PC-3 (cell line): ENCODE data around the gene EGFL7. TPM values are rescaled to one million over a fixed set of nuclear protein-coding genes. Genes with fewer than 3 reads are reported as not detected.
A peak's percentile ranks its signal among the peaks of the same experiment; 100 is the strongest.

Source experiments
- ATAC-seq: fragments of 200-7000 bp; cut with Tn5 transposase; 2 replicates; pipeline ENCODE4 v1.9.1; 2020; ENCODE audit warnings: mild to moderate bottlenecking, moderate library complexity
- BruUV-seq: library from RNA; stranded (reverse); fragments of 400-500 nt; replicated peaks from 2 replicates; lab custom pipeline; 2021; lab: Mats Ljungman, UMichigan
- CTCF ChIA-PET: fragments of 300-600 bp; sonication (Branson Sonifier 250); formaldehyde crosslinking; loops from one replicate; lab custom pipeline; 2022; ENCODE audit warnings: antibody characterized with exemption; lab: Charles Lee
- POLR2A ChIA-PET: fragments of 300-600 bp; sonication (Branson Sonifier 250); formaldehyde crosslinking; loops from one replicate; lab custom pipeline; 2022; ENCODE audit warnings: antibody characterized with exemption; ENCODE audit not compliant: unreplicated experiment; lab: Charles Lee
- DNase-seq: peaks from one replicate; pipeline ENCODE4 v3.0.0-alpha.2; 2015
- H2AFZ ChIP-seq: fragments of 300-600 bp; sonication (generic); 2 replicates; pipeline ENCODE4 v1.6.0; 2016; ENCODE audit warnings: antibody characterized with exemption, low read length
- H3F3A ChIP-seq: fragments of 300-600 bp; sonication (generic); one replicate; pipeline ENCODE4 v1.6.0; 2017; ENCODE audit warnings: antibody characterized with exemption, low read length, control low read depth, mild to moderate bottlenecking; ENCODE audit not compliant: unreplicated experiment
- H3K27ac ChIP-seq: fragments of 300-600 bp; sonication (generic); 2 replicates; pipeline ENCODE4 v1.5.1; 2016; ENCODE audit warnings: mild to moderate bottlenecking, low read length
- H3K27me3 ChIP-seq: fragments of 300-600 bp; sonication (generic); 2 replicates; pipeline ENCODE4 v1.6.1; 2016; ENCODE audit warnings: low read length, mixed read lengths
- H3K36me3 ChIP-seq: fragments of 300-600 bp; sonication (generic); 2 replicates; pipeline ENCODE4 v1.6.1; 2016; ENCODE audit warnings: low read depth, mixed run types, low read length, mixed read lengths
- H3K4me1 ChIP-seq: fragments of 300-600 bp; sonication (generic); 2 replicates; pipeline ENCODE4 v1.5.1; 2016; ENCODE audit warnings: low read length; ENCODE audit not compliant: insufficient read depth
- H3K4me2 ChIP-seq: fragments of 300-600 bp; sonication (generic); 2 replicates; pipeline ENCODE4 v1.6.0; 2016; ENCODE audit warnings: low read length
- H3K4me3 ChIP-seq: fragments of 300-600 bp; sonication (generic); 2 replicates; pipeline ENCODE4 v1.5.1; 2016; ENCODE audit warnings: mild to moderate bottlenecking, low read length, mixed read lengths
- H3K79me2 ChIP-seq: fragments of 300-600 bp; sonication (generic); 2 replicates; pipeline ENCODE4 v1.6.1; 2017; ENCODE audit warnings: low read length, mixed read lengths
- H3K9ac ChIP-seq: fragments of 300-600 bp; sonication (generic); 2 replicates; pipeline ENCODE4 v1.6.0; 2016; ENCODE audit warnings: mild to moderate bottlenecking, low read length
- H3K9me2 ChIP-seq: fragments of 300-600 bp; sonication (generic); replicated peaks from 2 replicates; pipeline ENCODE4 v1.6.1; 2016; ENCODE audit warnings: mixed run types, low read length, mixed read lengths
- H3K9me3 ChIP-seq: fragments of 300-600 bp; sonication (generic); 2 replicates; pipeline ENCODE4 v1.6.1; 2016; ENCODE audit warnings: low read length, mixed read lengths
- H4K20me1 ChIP-seq: fragments of 300-600 bp; sonication (generic); 2 replicates; pipeline ENCODE4 v1.6.1; 2016; ENCODE audit warnings: low read length, mixed read lengths
- EZH2 ChIP-seq: fragments of 300-600 bp; sonication (generic); IDR thresholded peaks from one replicate; pipeline ENCODE4 v1.6.1; 2017; ENCODE audit warnings: antibody characterized with exemption, mild to moderate bottlenecking, low read length; ENCODE audit not compliant: unreplicated experiment
- EZH2phosphoT487 ChIP-seq: fragments of 300-600 bp; sonication (generic); IDR thresholded peaks from 2 replicates; pipeline ENCODE4 v1.6.1; 2018; ENCODE audit warnings: mild to moderate bottlenecking, antibody characterized with exemption, low read length, borderline replicate concordance
- intact Hi-C: fragments of 100-400 bp; cut with micrococcal nuclease; formaldehyde crosslinking; loops from 2 replicates; pipeline ENCODE4 v1.9.0; 2023
- microRNA-seq: library from miRNA; unstranded; fragments of <30 nt; microRNA quantifications from one replicate; pipeline ENCODE4 v1.1.0, GENCODE V29; 2020; ENCODE audit not compliant: unreplicated experiment
- total RNA-seq: library from RNA; depleted of rRNA; stranded (reverse); fragments of >200 nt; gene quantifications from 2 replicates; pipeline ENCODE4 v1.2.3, GENCODE V29; 2014; rRNA removed
- TF ChIP-seq, protein P1 (sequence below): fragments of 300-600 bp; sonication (generic); conservative IDR thresholded peaks from 2 replicates; pipeline ENCODE4 v1.5.1; 2017; ENCODE audit warnings: antibody characterized with exemption, low read depth, mild to moderate bottlenecking, low read length

EGFL7 gene
- total RNA-seq, 1 experiment from 2014 or later: 23.1 TPM

GRCh38 chr9:136720251-136720897 lies 57.7 kb downstream of the EGFL7 start:
- H3K4me1 ChIP-seq: peaks cover 2% of the 10 kb centered on the region
- ChIA-PET CTCF (no interaction called here), POLR2A (no interaction called here)
- H3K27me3 ChIP-seq: no peaks in the 10 kb centered on the region
- H4K20me1 ChIP-seq: peaks cover 30% of the 10 kb centered on the region
- H3K27ac ChIP-seq: no peak overlapping the region
- TF ChIP-seq EZH2: no peak
- TF ChIP-seq, protein P1, sequence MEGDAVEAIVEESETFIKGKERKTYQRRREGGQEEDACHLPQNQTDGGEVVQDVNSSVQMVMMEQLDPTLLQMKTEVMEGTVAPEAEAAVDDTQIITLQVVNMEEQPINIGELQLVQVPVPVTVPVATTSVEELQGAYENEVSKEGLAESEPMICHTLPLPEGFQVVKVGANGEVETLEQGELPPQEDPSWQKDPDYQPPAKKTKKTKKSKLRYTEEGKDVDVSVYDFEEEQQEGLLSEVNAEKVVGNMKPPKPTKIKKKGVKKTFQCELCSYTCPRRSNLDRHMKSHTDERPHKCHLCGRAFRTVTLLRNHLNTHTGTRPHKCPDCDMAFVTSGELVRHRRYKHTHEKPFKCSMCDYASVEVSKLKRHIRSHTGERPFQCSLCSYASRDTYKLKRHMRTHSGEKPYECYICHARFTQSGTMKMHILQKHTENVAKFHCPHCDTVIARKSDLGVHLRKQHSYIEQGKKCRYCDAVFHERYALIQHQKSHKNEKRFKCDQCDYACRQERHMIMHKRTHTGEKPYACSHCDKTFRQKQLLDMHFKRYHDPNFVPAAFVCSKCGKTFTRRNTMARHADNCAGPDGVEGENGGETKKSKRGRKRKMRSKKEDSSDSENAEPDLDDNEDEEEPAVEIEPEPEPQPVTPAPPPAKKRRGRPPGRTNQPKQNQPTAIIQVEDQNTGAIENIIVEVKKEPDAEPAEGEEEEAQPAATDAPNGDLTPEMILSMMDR: no peak
- intact Hi-C loops: no loop called here
- H3K9ac ChIP-seq: no peak overlapping the region
- BruUV-seq: no TSS peak
- no peaks in the 10 kb centered on the region for H3K9me3 ChIP-seq
- H3K4me2 ChIP-seq: no peak overlapping the region
- no peak overlapping the region for H2AFZ ChIP-seq
- H3K79me2 ChIP-seq: peaks cover 18% of the 10 kb centered on the region
- no peaks in the 10 kb centered on the region for H3K9me2 ChIP-seq
- no peak overlapping the region for H3K4me3 ChIP-seq
- ATAC-seq (no peak), DNase-seq (no peak)
- H3F3A ChIP-seq: peaks cover 10% of the 10 kb centered on the region
- H3K36me3 ChIP-seq: peaks cover 18% of the 10 kb centered on the region; the same call in 1 of the 2 replicates

- POLR2A ChIA-PET: no interaction called here
- no peak overlapping the region for H3K4me2 ChIP-seq
- intact Hi-C loops: no loop called here
These were observed 58.2 kb downstream of the EGFL7 start for GRCh38 chr9:136720898-136721338.

DNA sequence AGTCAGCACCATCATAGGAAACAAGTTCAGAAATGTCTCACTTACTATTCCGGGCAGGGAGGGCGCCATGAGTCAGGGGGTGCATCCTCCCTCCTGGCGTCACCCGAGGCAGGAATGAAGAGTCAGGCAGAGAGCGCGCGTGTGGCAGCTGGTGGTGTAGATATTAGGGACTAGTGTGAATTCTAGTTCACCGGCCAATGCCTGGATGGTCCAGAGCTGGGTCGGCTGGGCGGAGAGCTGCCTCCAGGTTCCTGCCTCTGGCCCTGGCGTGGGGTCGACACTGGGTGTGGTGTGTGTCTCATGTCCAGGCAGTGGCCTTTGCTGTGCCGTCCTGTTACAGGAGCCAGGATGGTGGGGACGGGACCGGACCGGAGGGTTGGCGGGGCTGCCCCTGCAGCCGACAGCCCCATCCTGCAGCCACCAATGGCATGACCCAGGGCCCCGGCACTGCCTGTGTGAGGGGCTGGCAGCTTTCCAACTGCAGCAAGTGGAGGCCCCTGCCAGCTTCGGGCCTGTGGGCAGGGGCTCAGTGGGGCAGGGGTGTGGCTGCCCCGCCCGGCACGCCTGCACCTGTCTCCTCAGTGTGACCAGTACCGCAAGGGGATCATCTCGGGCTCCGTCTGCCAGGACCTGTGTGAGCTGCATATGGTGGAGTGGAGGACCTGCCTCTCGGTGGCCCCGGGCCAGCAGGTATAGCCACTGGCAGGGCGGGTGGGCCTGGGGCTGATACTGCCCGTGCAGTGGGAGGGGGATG lies 58.8 kb downstream of the EGFL7 start:
- Histone ChIP-seq H3K79me2 (peaks cover 29% of the 10 kb centered on the region), H3K4me2 (no peak overlapping the region), H2AFZ (no peak overlapping the region), H3K9ac (no peak overlapping the region), H3K9me2 (no peaks in the 10 kb centered on the region), H3K27me3 (no peaks in the 10 kb centered on the region), H3K9me3 (no peaks in the 10 kb centered on the region), H4K20me1 (peaks cover 41% of the 10 kb centered on the region), H3F3A (peaks cover 17% of the 10 kb centered on the region), H3K4me1 (peaks cover 13% of the 10 kb centered on the region), H3K36me3 (peaks cover 29% of the 10 kb centered on the region), H3K4me3 (no peak overlapping the region), H3K27ac (no peak overlapping the region)
- TF ChIP-seq EZH2 (no peak), EZH2phosphoT487 (no peak)
- TF ChIP-seq, protein P1: no peak
- CTCF ChIA-PET: no interaction called here
- POLR2A ChIA-PET: no interaction called here
- ATAC-seq: peak; percentile 29
- BruUV-seq: no TSS peak
- DNase-seq: peak; percentile 12
- intact Hi-C loops: no loop called here

More at GRCh38 chr9:136720898-136721338, 58.2 kb downstream of the EGFL7 start:
- H3K9me2 ChIP-seq: no peaks in the 10 kb centered on the region
- ATAC-seq (no peak), DNase-seq (no peak)
- no peaks in the 10 kb centered on the region for H3K27me3 ChIP-seq
- H3K9ac ChIP-seq: no peak overlapping the region
- peaks cover 11% of the 10 kb centered on the region for H3F3A ChIP-seq
- H3K9me3 ChIP-seq: no peaks in the 10 kb centered on the region
- peaks cover 23% of the 10 kb centered on the region; the same call in 1 of the 2 replicates for H3K36me3 ChIP-seq
- H3K79me2 ChIP-seq: peaks cover 23% of the 10 kb centered on the region
- H3K4me1 ChIP-seq: peaks cover 7% of the 10 kb centered on the region
- no peak for TF ChIP-seq EZH2phosphoT487
- H3K27ac ChIP-seq: no peak overlapping the region
- H3K4me3 ChIP-seq: no peak overlapping the region
- H4K20me1 ChIP-seq: peaks cover 35% of the 10 kb centered on the region
- no peak overlapping the region for H2AFZ ChIP-seq
- no TSS peak for BruUV-seq
- CTCF ChIA-PET: no interaction called here

Small RNAs within 50 kb of the gene (microRNA-seq; reads per million reads assigned to microRNA genes)
- gene MIR126: 409 reads per million, percentile 78 among the genes with 10 or more reads in this experiment

Other genes starting within 250 kb of the EGFL7 start
- 10.7 and 12.2 TPM in 2 replicates for gene INPP5E, start 223.1 kb upstream of the EGFL7 start, total RNA-seq
- gene SEC16A, start 179.9 kb upstream of the EGFL7 start, total RNA-seq: 28.3 and 33.5 TPM in 2 replicates
- 14.3 and 20.8 TPM in 2 replicates for gene NOTCH1, start 116.9 kb upstream of the EGFL7 start, total RNA-seq
- gene AGPAT2, start 24.5 kb downstream of the EGFL7 start, total RNA-seq: 103 and 106 TPM in 2 replicates
- 19.5 and 26.3 TPM in 2 replicates for gene DIPK1B, start 49.7 kb downstream of the EGFL7 start, total RNA-seq
- gene LCN10, start 80.0 kb downstream of the EGFL7 start, total RNA-seq: not detected in 2 replicates
- not detected in 2 replicates for gene LCN6, start 85.6 kb downstream of the EGFL7 start, total RNA-seq
- not detected in 2 replicates for gene LCN8, start 95.3 kb downstream of the EGFL7 start, total RNA-seq
- gene LCN15, start 101.6 kb downstream of the EGFL7 start, total RNA-seq: not detected in 2 replicates
- 94.6 and 101 TPM in 2 replicates for gene TMEM141, start 128.4 kb downstream of the EGFL7 start, total RNA-seq
- 0.87 and 1.2 TPM in 2 replicates for gene CCDC183, start 133.4 kb downstream of the EGFL7 start, total RNA-seq
- gene RABL6, start 145.0 kb downstream of the EGFL7 start, total RNA-seq: 84.3 and 113 TPM in 2 replicates
- gene AJM1, start 179.6 kb downstream of the EGFL7 start, total RNA-seq: 1.4 and 2.6 TPM in 2 replicates
- gene PHPT1, start 186.5 kb downstream of the EGFL7 start, total RNA-seq: 83.2 and 111 TPM in 2 replicates
- 3.0 and 5.3 TPM in 2 replicates for gene MAMDC4, start 189.4 kb downstream of the EGFL7 start, total RNA-seq
- 544 and 562 TPM in 2 replicates for gene EDF1, start 203.4 kb downstream of the EGFL7 start, total RNA-seq
- 11.5 and 25.4 TPM in 2 replicates for gene TRAF2, start 223.6 kb downstream of the EGFL7 start, total RNA-seq